HEK293 (cell line): ENCODE measurements around the gene B4GALT2.

ENCODE experiments used
- CTCF ChIA-PET: fragments of 350-600 bp; formaldehyde crosslinking; extraction: SDS; loops from one replicate; lab custom pipeline; 2021; ENCODE audit warnings: antibody characterized with exemption; lab: Yijun Ruan, JAX
- POLR2A ChIA-PET: fragments of 300-600 bp; formaldehyde crosslinking; extraction: SDS; loops from one replicate; lab custom pipeline; 2020; ENCODE audit warnings: antibody characterized with exemption, inconsistent platforms; lab: Yijun Ruan, JAX
- H3K27ac ChIP-seq: fragments of 200-500 bp; sonication (Bioruptor generic); 2 replicates; pipeline ENCODE4 v1.5.1; 2014; ENCODE audit warnings: low read depth, low read length, control low read depth, inconsistent platforms; ENCODE audit errors: extremely low read depth
- H3K36me3 ChIP-seq, 2 experiments: fragments of 200-500 bp in 1 of 2; sonication (Bioruptor generic) in 1 of 2; 1 replicate in 1 of 2; 2 replicates in 1 of 2; pipeline ENCODE4 v1.5.1; 2014 to 2017; ENCODE audit warnings: inconsistent platforms in 2 of 2, low read length in 2 of 2; ENCODE audit not compliant: control insufficient read depth in 2 of 2, insufficient read depth in 1 of 2
- H3K4me1 ChIP-seq: fragments of 200-500 bp; sonication (Bioruptor generic); 2 replicates; pipeline ENCODE4 v1.5.1; 2014; ENCODE audit warnings: mild to moderate bottlenecking, low read length, inconsistent platforms; ENCODE audit not compliant: control insufficient read depth, insufficient read depth
- H3K4me3 ChIP-seq: 2 replicates; pipeline ENCODE4 v1.5.1; 2011; ENCODE audit warnings: low read depth, mild to moderate bottlenecking, control low read depth, low read length, moderate library complexity
- H3K9me3 ChIP-seq: fragments of 200-500 bp; sonication (Bioruptor generic); 2 replicates; pipeline ENCODE4 v1.5.1; 2014; ENCODE audit warnings: low read depth, low read length, inconsistent platforms; ENCODE audit not compliant: control insufficient read depth, insufficient read depth
- HOXC10 ChIP-seq: sonication (generic); formaldehyde crosslinking; IDR thresholded peaks from 2 replicates; pipeline ENCODE4 v1.8.1; 2023; ENCODE audit warnings: mild to moderate bottlenecking, missing genetic modification reagents
- MYNN ChIP-seq: fragments of 450-650 bp; formaldehyde crosslinking; IDR thresholded peaks from 2 replicates; pipeline ENCODE4 v1.5.1; 2016; ENCODE audit warnings: missing biosample characterization, missing genetic modification characterization, borderline replicate concordance
- RBAK ChIP-seq: fragments of 450-650 bp; formaldehyde crosslinking; IDR thresholded peaks from 2 replicates; pipeline ENCODE4 v1.5.1; 2016; ENCODE audit warnings: missing biosample characterization, missing genetic modification characterization
- REST ChIP-seq: fragments of 450-650 bp; formaldehyde crosslinking; IDR thresholded peaks from 2 replicates; pipeline ENCODE4 v1.5.1; 2016; ENCODE audit warnings: missing biosample characterization, missing genetic modification characterization
- ZBTB17 ChIP-seq: fragments of 450-650 bp; formaldehyde crosslinking; IDR thresholded peaks from 2 replicates; pipeline ENCODE4 v1.5.1; 2016; ENCODE audit warnings: missing biosample characterization, missing genetic modification characterization
- ZFHX2 ChIP-seq: fragments of 450-650 bp; formaldehyde crosslinking; conservative IDR thresholded peaks from 2 replicates; pipeline ENCODE4 v1.5.1; 2016; ENCODE audit warnings: missing biosample characterization, missing genetic modification characterization
- ZNF266 ChIP-seq: fragments of 450-650 bp; formaldehyde crosslinking; IDR thresholded peaks from 2 replicates; pipeline ENCODE4 v1.5.1; 2016; ENCODE audit warnings: missing biosample characterization, missing genetic modification characterization, low read depth
- ZNF366 ChIP-seq: fragments of 450-650 bp; formaldehyde crosslinking; conservative IDR thresholded peaks from 2 replicates; pipeline ENCODE4 v1.5.1; 2016; ENCODE audit warnings: missing biosample characterization, missing genetic modification characterization
- ZNF394 ChIP-seq: fragments of 450-650 bp; formaldehyde crosslinking; IDR thresholded peaks from 2 replicates; pipeline ENCODE4 v1.5.1; 2016; ENCODE audit warnings: missing biosample characterization, missing genetic modification characterization, mild to moderate bottlenecking, moderate library complexity, borderline replicate concordance
- ZNF580 ChIP-seq: fragments of 450-650 bp; formaldehyde crosslinking; IDR thresholded peaks from 2 replicates; pipeline ENCODE4 v1.5.1; 2016; ENCODE audit warnings: missing biosample characterization, missing genetic modification characterization
- ZNF610 ChIP-seq: fragments of 450-650 bp; formaldehyde crosslinking; IDR thresholded peaks from 2 replicates; pipeline ENCODE4 v1.5.1; 2016; ENCODE audit warnings: missing biosample characterization, missing genetic modification characterization, borderline replicate concordance
- ZNF621 ChIP-seq: fragments of 450-650 bp; formaldehyde crosslinking; IDR thresholded peaks from 2 replicates; pipeline ENCODE4 v1.5.1; 2017; ENCODE audit warnings: missing biosample characterization, missing genetic modification characterization

B4GALT2 gene

GRCh38 chr1:43977376-43978263 is 1.4 kb upstream of the B4GALT2 start:
- Histone ChIP-seq H3K4me3 (no peak overlapping the region), H3K27ac (peak overlapping the region; percentile 11; the same call in 1 of the 2 replicates), H3K4me1 (peaks cover 3% of the 10 kb centered on the region; the same call in 1 of the 2 replicates), H3K9me3 (no peaks in the 10 kb centered on the region), H3K36me3 (peaks cover 7 to 60% of the 10 kb centered on the region in 2 experiments; a peak in 2 of 3 replicates)
- ChIA-PET CTCF (interaction anchor here (0.6 kb wide), 1 partner anchor 1024 kb away, joined by 3 read pairs; no protein-coding TSS in a partner anchor), POLR2A (interaction anchor here (0.6 to 3.6 kb wide), 6 partner anchors 8 to 54 kb away, joined by 3 to 15 read pairs (median 4); partner anchors contain the start of genes CCDC24, DPH2, IPO13 and SLC6A9)
- no peak for TF ChIP-seq ZNF266 (tag by site-specific recombination)
- peak; percentile 58; the same call in 1 of the 2 replicates for TF ChIP-seq ZNF366
- peak; percentile 54; the same call in 1 of the 2 replicates for TF ChIP-seq ZBTB17 (tag by site-specific recombination)
- TF ChIP-seq ZFHX2, result 0 out of 2 replicates have a peak, but pooled peaks have one; percentile 5

- Histone ChIP-seq H3K4me1 (peaks cover 3% of the 10 kb centered on the region; the same call in 1 of the 2 replicates), H3K36me3 (peaks cover 7 to 60% of the 10 kb centered on the region in 2 experiments; a peak in 2 of 3 replicates), H3K27ac (no peak overlapping the region), H3K9me3 (no peaks in the 10 kb centered on the region), H3K4me3 (no peak overlapping the region; the same call in 1 of the 2 replicates)
- no peak for TF ChIP-seq REST (tag by site-specific recombination)
- no peak for TF ChIP-seq ZNF621 (tag by site-specific recombination)
- TF ChIP-seq ZNF610, result no peak
- TF ChIP-seq MYNN (tag by site-specific recombination), result no peak
- ChIA-PET CTCF (interaction anchor here (0.6 kb wide), 1 partner anchor 1025 kb away, joined by 3 read pairs; no protein-coding TSS in a partner anchor), POLR2A (interaction anchor here (0.6 to 1.3 kb wide), 4 partner anchors 9 to 53 kb away, joined by 3 to 4 read pairs (median 4); partner anchors contain the start of genes DPH2, IPO13 and SLC6A9)
Measured at GRCh38 chr1:43978264-43978550, 803 bp upstream of the B4GALT2 start.

- ChIA-PET POLR2A (no interaction called here), CTCF (no interaction called here)
- peak overlapping the region; percentile 67; the same call in 1 of the 2 replicates for H3K27ac ChIP-seq
- peak overlapping the region; percentile 67 for H3K4me3 ChIP-seq
- peaks cover 7 to 66% of the 10 kb centered on the region in 2 experiments; a peak in 2 of 3 replicates for H3K36me3 ChIP-seq
- no peaks in the 10 kb centered on the region for H3K9me3 ChIP-seq
- TF ChIP-seq ZNF580 (tag by site-specific recombination), result no peak
- no peak for TF ChIP-seq ZNF394 (tag by site-specific recombination)
- TF ChIP-seq HOXC10 (CRISPR knock-in tag), result no peak
- no peak for TF ChIP-seq RBAK
- no peak for TF ChIP-seq MYNN (tag by site-specific recombination)
- peaks cover 3% of the 10 kb centered on the region; the same call in 1 of the 2 replicates for H3K4me1 ChIP-seq
Measured at GRCh38 chr1:43979261-43979527, 184 bp downstream of the B4GALT2 start.
